HG03378 (cell line): ENCODE results near the gene GNRHR.
A peak's percentile ranks its signal among the peaks of the same experiment; 100 is the strongest.
"Not testable (repeated sequence)": the region's sequence is repeated elsewhere in the genome, so short reads cannot be mapped to it uniquely, and the experiment has no call there.

Source experiments
- ATAC-seq: cut with Tn5 transposase; IDR thresholded peaks from one replicate; pipeline ENCODE4 v1.9.1; 2021; ENCODE audit warnings: mild to moderate bottlenecking, moderate library complexity; ENCODE audit not compliant: unreplicated experiment

Gene GNRHR

DNA sequence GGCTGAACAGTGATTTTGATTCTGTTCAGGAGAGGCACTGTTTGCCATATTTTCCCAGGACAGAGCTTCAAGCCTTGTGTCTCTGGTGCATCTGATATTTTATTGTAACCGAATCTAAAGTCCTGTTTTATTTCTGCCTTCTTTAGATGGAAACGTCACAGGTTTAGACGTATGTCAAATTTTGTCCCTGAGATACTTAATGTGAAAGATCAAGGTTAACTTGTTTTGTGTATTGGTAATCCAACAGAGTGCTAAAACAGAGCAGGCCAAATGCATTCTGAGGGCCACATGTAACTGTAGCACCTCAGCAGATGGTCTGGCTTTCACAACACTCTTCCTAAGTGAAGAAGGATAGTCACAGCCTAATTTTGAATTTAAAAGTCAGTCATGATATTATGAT is at the start of gene GNRHR:
Gene GNRHR, minus strand, starts transcription at position 101 of the 400 bp plus-strand sequence. Its CDS starts 53 bp downstream, at position 48.
- ATAC-seq: no peak

GRCh38 chr4:67796810-67797209 is 42.6 kb upstream of the GNRHR start:
- ATAC-seq: no peak

DNA sequence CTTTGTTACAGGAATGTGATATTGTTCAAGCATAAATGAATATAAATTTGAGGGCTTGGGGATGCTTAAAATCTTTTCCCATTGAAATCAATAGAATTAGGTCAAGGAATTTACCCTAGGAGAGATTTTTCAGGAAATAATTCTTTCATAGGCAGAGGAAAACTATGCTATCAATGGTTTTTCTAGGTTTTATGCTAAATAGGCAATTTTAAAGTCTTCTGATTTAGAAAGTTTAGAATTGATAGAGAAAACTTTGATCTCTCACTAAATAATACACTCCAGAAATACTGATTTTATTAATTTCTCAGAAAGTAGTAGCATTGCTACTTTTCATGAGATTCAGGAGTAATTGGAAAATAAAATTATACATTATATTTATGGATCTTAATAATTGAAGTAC is 36.5 kb upstream of the GNRHR start:
- no peak for ATAC-seq

DNA sequence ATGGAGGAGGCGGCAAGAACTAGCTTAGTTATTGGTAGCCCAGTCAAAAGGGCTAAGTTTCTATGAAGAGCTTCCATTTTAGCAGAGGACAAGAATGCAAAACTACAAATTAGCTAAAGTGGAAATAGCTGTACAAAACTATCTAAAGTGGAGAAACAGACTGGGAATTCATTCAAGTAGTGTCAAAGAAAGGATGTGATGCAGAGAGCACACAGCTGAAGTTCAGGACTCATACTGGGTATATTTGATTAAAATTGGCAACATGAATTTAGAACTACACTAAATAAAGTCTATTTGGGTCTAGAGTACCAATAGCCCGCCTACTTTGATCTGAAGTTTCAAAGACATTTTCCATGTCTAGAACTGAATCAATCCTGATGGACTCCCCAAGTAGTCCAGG is 33.1 kb upstream of the GNRHR start:
- ATAC-seq: no peak

GRCh38 chr4:67785528-67785927 is 31.3 kb upstream of the GNRHR start:
- ATAC-seq: no peak

GRCh38 chr4:67779631-67780030 is 25.4 kb upstream of the GNRHR start:
- no peak for ATAC-seq

DNA sequence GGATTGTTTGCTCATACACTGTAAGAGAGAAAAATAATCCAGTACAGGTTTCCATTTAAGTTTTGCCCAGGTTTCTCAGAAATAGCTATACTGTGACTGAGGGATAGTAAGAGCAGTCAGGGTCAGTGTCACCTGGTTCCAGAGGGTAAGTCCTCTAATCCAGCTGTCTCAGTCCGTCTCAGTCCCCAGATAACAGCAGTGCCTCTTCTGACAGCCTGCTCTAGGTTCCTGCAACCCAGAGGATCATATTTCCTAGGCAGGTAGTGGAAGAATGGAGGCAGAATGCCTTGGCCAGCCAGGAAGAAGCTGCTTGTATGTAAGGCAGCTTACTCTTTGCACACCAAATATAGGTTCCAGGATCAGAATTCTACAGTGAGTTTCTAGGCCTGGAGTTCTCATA is 22.6 kb upstream of the GNRHR start:
- ATAC-seq: no peak

- ATAC-seq: no peak
Measured at GRCh38 chr4:67770422-67770821, 16.2 kb upstream of the GNRHR start.

DNA sequence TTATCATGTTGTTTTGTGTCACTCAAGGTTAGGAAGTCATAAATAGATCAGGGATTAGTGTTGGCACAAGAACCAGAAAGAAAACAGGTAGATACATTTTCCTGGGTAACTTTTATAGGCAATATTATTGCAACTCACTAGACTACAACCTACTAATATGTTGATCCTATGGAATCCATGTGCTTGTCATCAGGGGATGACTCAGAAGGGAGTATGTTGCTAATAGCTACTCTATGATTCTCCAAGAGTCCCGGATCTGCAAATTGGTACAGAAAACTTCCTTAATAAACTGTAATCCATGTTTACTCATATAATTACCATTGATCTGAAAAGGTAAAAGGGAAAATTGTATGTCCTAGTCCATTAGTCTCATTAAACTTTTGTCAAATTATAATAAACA is 11.7 kb upstream of the GNRHR start:
- no peak for ATAC-seq

GRCh38 chr4:67765401-67765800 is 11.2 kb upstream of the GNRHR start:
- ATAC-seq: no peak

- no peak for ATAC-seq
Measured at GRCh38 chr4:67764183-67764582, 10.0 kb upstream of the GNRHR start.

- ATAC-seq: peak; percentile 99
Measured at GRCh38 chr4:67762086-67762485, 7.9 kb upstream of the GNRHR start.

GRCh38 chr4:67756991-67757390 is 2.8 kb upstream of the GNRHR start:
- ATAC-seq: not testable (repeated sequence)

DNA sequence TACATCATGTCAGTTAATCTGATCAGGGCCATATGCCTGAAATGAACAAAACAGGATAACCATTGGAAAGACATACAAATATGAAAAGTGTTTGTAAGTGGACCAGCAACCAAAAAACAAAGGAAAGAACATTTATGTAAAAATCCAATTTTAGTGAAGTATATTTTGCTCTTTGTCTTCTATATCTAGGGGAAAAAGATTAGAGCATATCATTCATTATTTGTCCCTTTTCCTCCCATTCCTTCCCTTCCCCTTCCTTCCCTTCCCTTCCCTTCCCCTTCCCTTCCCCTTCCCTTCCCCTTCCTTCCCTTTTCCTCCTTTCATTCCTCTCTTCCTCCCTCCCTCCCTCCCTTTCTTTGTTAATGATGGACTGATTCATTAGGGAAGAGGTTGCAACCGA is 1.8 kb upstream of the GNRHR start:
- no peak for ATAC-seq

GRCh38 chr4:67751260-67751659 is 2.9 kb downstream of the GNRHR start:
- no peak for ATAC-seq

- no peak for ATAC-seq
Measured at GRCh38 chr4:67750691-67751090, 3.5 kb downstream of the GNRHR start.

DNA sequence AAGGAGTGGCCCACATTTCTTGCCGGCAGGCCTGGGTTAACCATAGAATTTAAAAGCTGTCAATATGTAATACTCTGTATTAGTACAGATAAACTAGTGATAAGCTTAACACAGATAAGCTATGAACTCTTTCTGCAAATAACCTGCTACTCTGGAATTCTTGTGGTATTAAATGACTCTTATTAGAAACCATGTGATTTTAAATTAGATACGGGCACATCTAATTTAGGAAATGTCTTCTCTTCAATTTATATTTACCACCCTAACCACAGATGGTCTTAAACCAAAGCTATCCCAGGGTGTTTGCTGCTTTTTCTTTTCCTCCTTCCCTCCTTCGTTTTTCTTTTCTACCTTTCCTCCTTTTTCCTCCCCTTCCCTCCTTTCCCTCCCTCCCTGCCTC is 4.9 kb downstream of the GNRHR start:
- no peak for ATAC-seq

DNA sequence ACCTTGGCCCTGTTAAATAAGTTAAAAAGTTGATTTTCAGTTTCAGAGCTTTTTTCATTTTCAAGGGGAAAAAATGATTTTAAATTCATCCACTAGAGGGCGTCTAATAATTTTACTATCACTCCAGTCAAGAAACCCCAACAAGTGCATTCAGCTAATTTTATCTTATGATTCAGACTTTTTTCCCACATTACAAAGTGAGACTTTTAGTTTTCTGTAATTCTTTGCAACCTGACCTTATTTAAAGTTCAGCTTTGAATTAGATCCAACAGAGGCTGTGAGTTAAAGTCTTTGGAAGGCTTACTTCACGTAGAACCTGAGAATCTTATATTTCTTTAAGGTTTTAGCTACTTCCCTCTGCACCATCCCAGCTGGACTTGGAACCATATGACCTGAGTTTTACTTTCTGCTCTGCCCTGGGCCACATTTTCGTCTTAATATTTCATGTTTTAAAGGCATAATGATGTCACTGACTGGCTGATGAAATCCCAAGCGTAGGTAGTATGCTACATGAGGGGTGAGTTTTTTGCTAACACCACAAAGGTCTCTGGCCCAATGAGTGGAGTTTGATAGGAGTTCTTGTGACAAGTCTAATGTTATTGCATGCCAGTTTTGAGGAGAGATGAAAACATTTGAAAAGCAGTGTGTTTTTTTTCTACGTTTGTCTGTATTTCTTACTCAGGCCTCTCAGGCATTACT is 7.2 kb downstream of the GNRHR start:
- peak; percentile 65 for ATAC-seq

DNA sequence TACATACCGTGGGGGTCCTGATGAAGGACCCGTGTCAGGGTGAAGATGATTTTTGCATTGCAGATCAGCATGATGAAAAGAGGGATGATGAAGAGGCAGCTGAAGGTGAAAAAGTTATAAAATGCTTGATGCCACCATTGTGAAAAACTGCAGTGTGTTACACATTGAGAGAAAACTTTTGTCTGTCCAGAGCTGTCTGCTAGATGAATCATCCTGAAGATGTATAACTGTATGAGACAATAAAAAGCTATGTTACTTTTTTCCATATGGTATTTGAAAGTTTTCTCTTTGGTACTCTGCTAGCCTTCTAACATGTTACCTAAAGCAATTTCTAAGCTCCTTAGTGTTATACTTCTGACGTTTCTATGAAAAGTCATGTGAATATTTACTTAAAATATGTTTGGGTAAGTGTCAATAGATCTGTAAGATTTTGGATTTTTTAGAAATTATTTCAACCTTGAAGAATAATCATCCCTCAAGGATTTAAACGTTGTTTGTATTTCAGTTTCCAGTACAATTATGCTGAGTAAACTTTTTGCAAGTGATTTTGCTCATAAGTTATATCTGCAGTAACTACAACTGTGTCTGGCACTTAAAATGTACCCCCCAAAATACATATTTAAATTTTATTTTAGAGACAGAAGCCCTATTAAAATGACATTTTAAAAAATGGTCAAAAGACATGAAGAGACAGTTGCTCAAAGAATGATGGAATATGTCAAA is 9.5 kb downstream of the GNRHR start:
- ATAC-seq: no peak

- no peak for ATAC-seq
Measured at GRCh38 chr4:67743194-67743593, 11.0 kb downstream of the GNRHR start.

- no peak for ATAC-seq
Measured at GRCh38 chr4:67736262-67736661, 17.9 kb downstream of the GNRHR start.

- no peak for ATAC-seq
Measured at GRCh38 chr4:67735325-67735724, 18.9 kb downstream of the GNRHR start.

DNA sequence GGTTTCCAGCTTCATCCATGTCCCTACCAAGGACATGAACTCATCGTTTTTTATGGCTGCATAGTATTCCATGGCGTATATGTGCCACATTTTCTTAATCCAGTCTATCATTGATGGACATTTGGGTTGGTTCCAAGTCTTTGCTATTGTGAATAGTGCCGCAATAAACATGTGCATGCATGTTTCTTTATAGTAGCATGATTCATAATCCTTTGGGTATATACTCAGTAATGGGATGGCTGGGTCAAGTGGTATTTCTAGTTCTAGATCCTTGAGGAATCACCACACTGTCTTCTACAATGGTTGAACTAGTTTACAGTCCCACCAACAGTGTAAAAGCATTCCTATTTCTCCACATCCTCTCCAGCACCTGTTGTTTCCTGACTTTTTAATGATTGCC is 23.7 kb downstream of the GNRHR start:
- not testable (repeated sequence) for ATAC-seq
